ENCODE results near the gene CACNA1F.
A peak's percentile ranks its signal among the peaks of the same experiment; 100 is the strongest.
"Not testable (repeated sequence)": the region's sequence is repeated elsewhere in the genome, so short reads cannot be mapped to it uniquely, and the experiment has no call there.

CACNA1F gene

GRCh38 chrX:49178537-49178936 lies 54.6 kb downstream of the CACNA1F start:
- Histone ChIP-seq H3K27ac (ENCODE audit: low read length) (no peak overlapping the region), H3K36me3 (ENCODE audit: control insufficient read depth, low read depth, low read length) (peaks cover 5% of the 10 kb centered on the region), H3K9me3 (ENCODE audit: control insufficient read depth, low read depth, low read length) (peaks cover 7% of the 10 kb centered on the region)

GRCh38 chrX:49177873-49178480 lies 55.2 kb downstream of the CACNA1F start:
- Histone ChIP-seq H3K9me3 (ENCODE audit: control insufficient read depth, low read depth, low read length) (peaks cover 7% of the 10 kb centered on the region), H3K27ac (ENCODE audit: low read length) (no peak overlapping the region), H3K36me3 (ENCODE audit: control insufficient read depth, low read depth, low read length) (peaks cover 5% of the 10 kb centered on the region)

More at GRCh38 chrX:49178537-49178936, 54.6 kb downstream of the CACNA1F start:
- Histone ChIP-seq H3K9ac (ENCODE audit: low read length) (no peak overlapping the region), H3K4me3 (ENCODE audit: low read length) (no peak overlapping the region), H3K4me1 (ENCODE audit: control insufficient read depth, low read depth, low read length) (no peaks in the 10 kb centered on the region), H3K27me3 (ENCODE audit: control insufficient read depth, insufficient read depth, low read length) (no peaks in the 10 kb centered on the region)

DNA sequence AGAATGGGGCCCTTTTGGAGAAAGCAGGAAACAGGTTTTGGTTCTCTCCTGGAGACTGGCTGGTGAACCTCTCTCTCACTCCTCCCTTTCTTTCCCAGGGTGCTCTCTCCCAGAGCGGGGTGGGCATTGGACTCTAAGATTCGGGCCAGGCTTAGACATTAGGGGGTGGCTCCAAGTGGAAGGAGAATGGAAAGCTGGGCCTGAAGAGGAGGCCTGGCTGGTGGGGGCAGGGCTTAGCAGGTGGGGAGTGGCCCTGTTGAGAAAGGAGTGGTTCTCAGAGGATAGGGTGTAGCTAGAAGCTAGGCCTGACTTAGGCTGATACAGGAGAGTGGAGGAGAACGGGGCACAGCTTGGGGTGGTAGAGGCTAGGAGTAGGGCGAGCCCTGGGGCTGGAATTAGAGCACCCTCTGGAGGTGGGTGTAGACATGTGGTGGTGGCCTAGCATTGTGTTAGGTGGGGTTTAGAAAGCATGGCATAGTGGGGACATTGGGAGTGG lies 55.8 kb downstream of the CACNA1F start:
- H3K27me3 ChIP-seq (ENCODE audit: control insufficient read depth, insufficient read depth, low read length), result peaks cover 10% of the 10 kb centered on the region
- no peak overlapping the region for H3K4me3 ChIP-seq (ENCODE audit: low read length)
- no peak overlapping the region for H3K9ac ChIP-seq (ENCODE audit: low read length)
- H3K36me3 ChIP-seq (ENCODE audit: control insufficient read depth, low read depth, low read length), result peaks cover 5% of the 10 kb centered on the region
- H3K4me1 ChIP-seq (ENCODE audit: control insufficient read depth, low read depth, low read length), result no peaks in the 10 kb centered on the region
- peaks cover 7% of the 10 kb centered on the region for H3K9me3 ChIP-seq (ENCODE audit: control insufficient read depth, low read depth, low read length)
- H3K27ac ChIP-seq (ENCODE audit: low read length), result no peak overlapping the region

More at GRCh38 chrX:49177873-49178480, 55.2 kb downstream of the CACNA1F start:
- Histone ChIP-seq H3K4me3 (ENCODE audit: low read length) (no peak overlapping the region), H3K4me1 (ENCODE audit: control insufficient read depth, low read depth, low read length) (no peaks in the 10 kb centered on the region), H3K27me3 (ENCODE audit: control insufficient read depth, insufficient read depth, low read length) (peaks cover 4% of the 10 kb centered on the region), H3K9ac (ENCODE audit: low read length) (no peak overlapping the region)

GRCh38 chrX:49176421-49177326 lies 56.5 kb downstream of the CACNA1F start:
- peaks cover 7% of the 10 kb centered on the region for H3K9me3 ChIP-seq (ENCODE audit: control insufficient read depth, low read depth, low read length)
- H3K36me3 ChIP-seq (ENCODE audit: control insufficient read depth, low read depth, low read length), result peaks cover 5% of the 10 kb centered on the region
- H3K4me3 ChIP-seq (ENCODE audit: low read length), result no peak overlapping the region
- H3K9ac ChIP-seq (ENCODE audit: low read length), result no peak overlapping the region
- H3K27me3 ChIP-seq (ENCODE audit: control insufficient read depth, insufficient read depth, low read length), result peaks cover 17% of the 10 kb centered on the region
- H3K4me1 ChIP-seq (ENCODE audit: control insufficient read depth, low read depth, low read length), result no peaks in the 10 kb centered on the region
- H3K27ac ChIP-seq (ENCODE audit: low read length), result no peak overlapping the region

GRCh38 chrX:49175435-49176274 lies 57.5 kb downstream of the CACNA1F start:
- Histone ChIP-seq H3K4me1 (ENCODE audit: control insufficient read depth, low read depth, low read length) (no peaks in the 10 kb centered on the region), H3K27ac (ENCODE audit: low read length) (no peak overlapping the region), H3K9me3 (ENCODE audit: control insufficient read depth, low read depth, low read length) (peaks cover 7% of the 10 kb centered on the region), H3K27me3 (ENCODE audit: control insufficient read depth, insufficient read depth, low read length) (peaks cover 27% of the 10 kb centered on the region), H3K4me3 (ENCODE audit: low read length) (no peak overlapping the region), H3K36me3 (ENCODE audit: control insufficient read depth, low read depth, low read length) (peaks cover 5% of the 10 kb centered on the region), H3K9ac (ENCODE audit: low read length) (no peak overlapping the region)

DNA sequence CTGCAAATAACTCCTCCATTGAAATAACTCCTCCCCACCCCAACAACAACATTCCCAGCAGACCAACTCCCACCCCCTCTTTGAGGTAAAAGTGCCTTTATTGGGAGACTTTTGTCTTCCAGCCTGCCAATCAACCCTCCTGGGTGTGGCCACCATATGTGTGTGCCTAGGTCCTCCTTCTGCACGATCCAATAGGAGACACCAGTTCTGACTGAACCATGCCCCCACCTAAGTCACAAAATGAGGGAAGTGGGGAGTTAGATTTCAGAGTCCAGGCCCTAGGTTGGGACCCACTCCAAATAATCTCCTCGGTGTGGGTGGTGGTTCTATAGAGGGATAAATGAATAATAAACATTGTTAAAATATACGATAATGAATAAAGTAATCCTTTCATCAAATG lies 58.4 kb downstream of the CACNA1F start:
- H3K27me3 ChIP-seq (ENCODE audit: control insufficient read depth, insufficient read depth, low read length), result peaks cover 27% of the 10 kb centered on the region
- no peak overlapping the region for H3K4me3 ChIP-seq (ENCODE audit: low read length)
- H3K9ac ChIP-seq (ENCODE audit: low read length), result no peak overlapping the region
- peaks cover 4% of the 10 kb centered on the region for H3K9me3 ChIP-seq (ENCODE audit: control insufficient read depth, low read depth, low read length)
- H3K4me1 ChIP-seq (ENCODE audit: control insufficient read depth, low read depth, low read length), result no peaks in the 10 kb centered on the region
- H3K36me3 ChIP-seq (ENCODE audit: control insufficient read depth, low read depth, low read length), result peaks cover 5% of the 10 kb centered on the region
- H3K27ac ChIP-seq (ENCODE audit: low read length), result no peak overlapping the region

DNA sequence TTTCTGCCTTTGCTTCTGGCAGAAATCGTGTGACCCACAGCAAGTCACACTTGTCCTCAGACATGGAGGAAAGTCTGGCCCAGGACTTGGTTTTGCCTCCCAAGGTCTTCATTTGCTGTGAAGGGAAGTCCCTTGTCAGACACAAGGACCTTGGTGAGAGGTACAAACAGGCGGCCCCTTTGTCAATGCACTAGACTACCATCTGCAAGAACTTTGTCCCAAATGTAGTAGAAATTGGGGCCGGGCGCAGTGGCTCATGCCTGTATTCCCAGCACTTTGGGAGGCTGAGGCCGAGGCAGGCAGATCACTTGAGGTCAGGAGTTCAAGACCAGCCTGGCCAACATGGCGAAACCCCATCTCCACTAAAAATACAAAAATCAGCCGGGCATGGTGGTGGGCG lies 59.6 kb downstream of the CACNA1F start:
- H3K4me1 ChIP-seq (ENCODE audit: control insufficient read depth, low read depth, low read length); H3K27ac ChIP-seq (ENCODE audit: low read length); H3K36me3 ChIP-seq (ENCODE audit: control insufficient read depth, low read depth, low read length); H3K9ac ChIP-seq (ENCODE audit: low read length); H3K4me3 ChIP-seq (ENCODE audit: low read length); H3K9me3 ChIP-seq (ENCODE audit: control insufficient read depth, low read depth, low read length): not testable (repeated sequence)
- peaks cover 27% of the 10 kb centered on the region for H3K27me3 ChIP-seq (ENCODE audit: control insufficient read depth, insufficient read depth, low read length)

DNA sequence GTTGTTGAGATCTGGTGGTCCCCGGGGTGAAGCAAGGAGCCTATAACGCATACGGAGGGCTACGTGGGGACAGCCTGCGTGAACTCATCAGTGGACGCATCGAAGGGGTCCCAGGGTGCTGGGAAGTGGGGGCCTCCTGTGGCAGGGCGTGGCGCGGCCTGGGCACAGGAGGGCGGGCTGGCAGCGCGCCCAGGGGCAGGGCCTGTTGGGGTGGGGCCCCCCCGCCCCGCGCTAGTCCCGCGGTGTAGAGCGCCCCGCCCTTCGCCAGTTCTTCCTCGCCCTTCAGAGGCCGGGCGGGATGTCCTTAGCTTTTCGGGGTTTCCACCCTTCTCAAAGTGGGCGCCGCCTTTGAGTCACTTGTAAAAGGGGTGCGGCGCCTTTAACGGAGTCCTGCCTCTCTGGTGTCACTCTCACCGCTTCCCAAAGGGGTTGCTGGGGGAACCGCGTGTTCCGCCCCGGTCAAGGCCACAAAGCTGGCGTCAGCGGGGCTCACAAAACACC lies 60.8 kb downstream of the CACNA1F start:
- Histone ChIP-seq H3K27me3 (ENCODE audit: control insufficient read depth, insufficient read depth, low read length) (peaks cover 27% of the 10 kb centered on the region), H3K9me3 (ENCODE audit: control insufficient read depth, low read depth, low read length) (no peaks in the 10 kb centered on the region), H3K9ac (ENCODE audit: low read length) (no peak overlapping the region), H3K4me1 (ENCODE audit: control insufficient read depth, low read depth, low read length) (peaks cover 6% of the 10 kb centered on the region), H3K36me3 (ENCODE audit: control insufficient read depth, low read depth, low read length) (no peaks in the 10 kb centered on the region), H3K4me3 (ENCODE audit: low read length) (peak overlapping the region; percentile 41), H3K27ac (ENCODE audit: low read length) (no peak overlapping the region)

GRCh38 chrX:49171752-49172279 lies 61.3 kb downstream of the CACNA1F start, which contains the start of gene PLP2:
Gene PLP2, plus strand, starts transcription at chrX:49171898. Its CDS starts 103 bp downstream, at chrX:49172001.
- H3K9ac ChIP-seq (ENCODE audit: low read length), result no peak within 1 kb of the TSS
- H3K27ac ChIP-seq (ENCODE audit: low read length), result no peak within 1 kb of the TSS
- H3K4me1 ChIP-seq (ENCODE audit: control insufficient read depth, low read depth, low read length), result peaks cover 6% of the 10 kb centered on the region
- H3K4me3 ChIP-seq (ENCODE audit: low read length), result peak within 1 kb of the TSS; percentile 41
- peaks cover 27% of the 10 kb centered on the region for H3K27me3 ChIP-seq (ENCODE audit: control insufficient read depth, insufficient read depth, low read length)
- no peaks in the 10 kb centered on the region for H3K9me3 ChIP-seq (ENCODE audit: control insufficient read depth, low read depth, low read length)
- H3K36me3 ChIP-seq (ENCODE audit: control insufficient read depth, low read depth, low read length), result no peaks in the 10 kb centered on the region

DNA sequence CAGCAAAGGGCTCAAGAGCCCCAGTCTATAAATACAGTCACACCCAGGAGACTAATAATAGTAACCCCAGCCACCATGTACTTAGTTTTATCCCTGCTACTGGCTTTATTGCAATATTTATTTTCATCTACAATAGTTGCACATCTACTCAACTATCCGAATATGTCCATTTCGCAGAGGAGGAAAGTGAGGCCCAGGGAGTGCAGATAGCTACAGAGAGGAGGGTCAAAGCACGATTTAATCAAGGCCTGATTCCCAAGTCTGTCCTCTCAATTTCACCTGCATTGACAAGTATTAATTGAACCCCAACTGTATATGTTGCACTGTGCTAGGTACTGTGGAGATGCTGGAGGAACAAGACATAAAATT lies 65.4 kb downstream of the CACNA1F start:
- Histone ChIP-seq H3K27ac (ENCODE audit: low read length) (no peak overlapping the region), H3K27me3 (ENCODE audit: control insufficient read depth, insufficient read depth, low read length) (peaks cover 29% of the 10 kb centered on the region), H3K9me3 (ENCODE audit: control insufficient read depth, low read depth, low read length) (no peaks in the 10 kb centered on the region), H3K9ac (ENCODE audit: low read length) (no peak overlapping the region), H3K4me1 (ENCODE audit: control insufficient read depth, low read depth, low read length) (peaks cover 6% of the 10 kb centered on the region), H3K36me3 (ENCODE audit: control insufficient read depth, low read depth, low read length) (no peaks in the 10 kb centered on the region), H3K4me3 (ENCODE audit: low read length) (peak overlapping the region; percentile 52)

All from iPS-18a (cell line).